Stomach (tissue), 9 donors: ENCODE measurements around the gene GRK1. TPM values are rescaled to one million over a fixed set of nuclear protein-coding genes. Genes with fewer than 3 reads are reported as not detected.

Experiments
- DNase-seq, 2 donors: peaks; one replicate each; pipeline versions ENCODE4 v3.0.0 to v3.0.0-alpha.2; 2013 to 2019
- H3K27ac ChIP-seq, 5 donors: fragments of 200-600 bp in 4 of 5; sonication (generic) in 4 of 5; one replicate each; pipeline ENCODE4 v1.5.1; 2013 to 2019; ENCODE audit warnings: mild to moderate bottlenecking in 1 of 5, moderate library complexity in 1 of 5
- H3K27me3 ChIP-seq, 3 donors: fragments of 200-600 bp; sonication (generic); one replicate each; pipeline ENCODE4 v1.5.1; 2017 to 2019; ENCODE audit warnings: mixed run types in 1 of 3
- H3K36me3 ChIP-seq, 4 donors: fragments of 200-600 bp; sonication (generic); 1 replicate in 3 of 4; 2 replicates in 1 of 4; pipeline ENCODE4 v1.5.1; 2016 to 2019
- H3K4me1 ChIP-seq, 4 donors: fragments of 200-600 bp; sonication (generic); one replicate each; pipeline ENCODE4 v1.5.1; 2016 to 2019
- H3K4me3 ChIP-seq, 4 donors: fragments of 200-600 bp; sonication (generic) in 3 of 4; one replicate each; pipeline ENCODE4 v1.5.1; 2016 to 2019; ENCODE audit warnings: mild to moderate bottlenecking in 1 of 4
- H3K9me3 ChIP-seq, 4 donors: fragments of 200-600 bp; sonication (generic); one replicate each; pipeline ENCODE4 v1.5.1; 2016 to 2019
- EP300 ChIP-seq: sonication (generic); formaldehyde crosslinking; IDR thresholded peaks from one replicate; pipeline ENCODE4 v1.6.1; 2017; ENCODE audit warnings: antibody characterized with exemption
- POLR2A ChIP-seq, 4 donors: fragments of 450-650 bp; IDR thresholded peaks; one replicate each; pipeline ENCODE4 v1.6.1; 2016; ENCODE audit warnings: antibody characterized with exemption in 4 of 4, control low read depth in 2 of 4, mild to moderate bottlenecking in 1 of 4, moderate library complexity in 1 of 4
- POLR2AphosphoS5 ChIP-seq, 3 donors: sonication (generic); formaldehyde crosslinking; IDR thresholded peaks; one replicate each; pipeline ENCODE4 v1.6.1; 2016; ENCODE audit warnings: antibody characterized with exemption in 3 of 3
- WGBS, 5 donors: extraction: QIAGEN DNeasy Blood & Tissue Kit in 3 of 5; methylation state at CpG; one replicate each; pipeline versions ENCODE4 v1.1.5 to v1.1.7; 2013 to 2018; 5-methylcytosine and 5-hydroxymethylcytosine counted together
- intact Hi-C: fragments of 100-400 bp; cut with DNase I; formaldehyde crosslinking; loops from one replicate; pipeline ENCODE4 v1.15.1; 2023; ENCODE audit warnings: low total_unique reads
- polyA plus RNA-seq, 3 donors: library from polyadenylated mRNA; stranded (reverse); fragments of 200-250 nt; gene quantifications; one replicate each; pipeline ENCODE4 v1.2.3, GENCODE V29; 2013
- total RNA-seq, 5 donors: library from RNA; depleted of rRNA; stranded (reverse); fragments of >200 nt; gene quantifications; one replicate each; pipeline versions ENCODE4 v1.1.0 to v1.2.3, GENCODE V29; 2014 to 2016
- TF ChIP-seq, protein P1 (sequence below), 7 experiments: fragments of 450-650 bp in 4 of 7; fragments of 200-600 bp in 3 of 7; sonication (generic) in 3 of 7; IDR thresholded peaks; one replicate each; pipeline ENCODE4 v1.5.1; 2016 to 2019; ENCODE audit warnings: antibody characterized with exemption in 7 of 7, control low read depth in 2 of 7, mild to moderate bottlenecking in 1 of 7
- donor health status: healthy with polysubstance abuse.
- donor health status: Bipolar disorder and iron deficiency.
- donor health status: healthy.

The GRK1 gene
- total and polyA plus RNA-seq, 8 donors, result not detected

- H3K27ac ChIP-seq, result no peak overlapping the region
- H3K27me3 ChIP-seq, result no peaks in the 10 kb centered on the region
- TF ChIP-seq POLR2AphosphoS5 (IDR thresholded peaks at IDR 0.05) (no peak), EP300 (no peak), POLR2A (IDR thresholded peaks at IDR 0.05) (no peak)
- TF ChIP-seq, protein P1, sequence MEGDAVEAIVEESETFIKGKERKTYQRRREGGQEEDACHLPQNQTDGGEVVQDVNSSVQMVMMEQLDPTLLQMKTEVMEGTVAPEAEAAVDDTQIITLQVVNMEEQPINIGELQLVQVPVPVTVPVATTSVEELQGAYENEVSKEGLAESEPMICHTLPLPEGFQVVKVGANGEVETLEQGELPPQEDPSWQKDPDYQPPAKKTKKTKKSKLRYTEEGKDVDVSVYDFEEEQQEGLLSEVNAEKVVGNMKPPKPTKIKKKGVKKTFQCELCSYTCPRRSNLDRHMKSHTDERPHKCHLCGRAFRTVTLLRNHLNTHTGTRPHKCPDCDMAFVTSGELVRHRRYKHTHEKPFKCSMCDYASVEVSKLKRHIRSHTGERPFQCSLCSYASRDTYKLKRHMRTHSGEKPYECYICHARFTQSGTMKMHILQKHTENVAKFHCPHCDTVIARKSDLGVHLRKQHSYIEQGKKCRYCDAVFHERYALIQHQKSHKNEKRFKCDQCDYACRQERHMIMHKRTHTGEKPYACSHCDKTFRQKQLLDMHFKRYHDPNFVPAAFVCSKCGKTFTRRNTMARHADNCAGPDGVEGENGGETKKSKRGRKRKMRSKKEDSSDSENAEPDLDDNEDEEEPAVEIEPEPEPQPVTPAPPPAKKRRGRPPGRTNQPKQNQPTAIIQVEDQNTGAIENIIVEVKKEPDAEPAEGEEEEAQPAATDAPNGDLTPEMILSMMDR (IDR thresholded peaks at IDR 0.05), result no peak
- no peak for DNase-seq
- 73 to 95% (median 78%) methylated on average over 9 of the region's 9 CpGs for WGBS, 5 donors
- peaks cover 4 to 19% (median 10%) of the 10 kb centered on the region in 4 donors for H3K36me3 ChIP-seq
- H3K4me1 ChIP-seq, result peaks cover 17 to 22% (median 18%) of the 10 kb centered on the region in 4 donors
- H3K4me3 ChIP-seq, result no peak overlapping the region
- intact Hi-C loops, result no loop called here
- H3K9me3 ChIP-seq, result no peaks in the 10 kb centered on the region
These were observed 21.7 kb upstream of the GRK1 start for GRCh38 chr13:113645329-113645728.

DNA sequence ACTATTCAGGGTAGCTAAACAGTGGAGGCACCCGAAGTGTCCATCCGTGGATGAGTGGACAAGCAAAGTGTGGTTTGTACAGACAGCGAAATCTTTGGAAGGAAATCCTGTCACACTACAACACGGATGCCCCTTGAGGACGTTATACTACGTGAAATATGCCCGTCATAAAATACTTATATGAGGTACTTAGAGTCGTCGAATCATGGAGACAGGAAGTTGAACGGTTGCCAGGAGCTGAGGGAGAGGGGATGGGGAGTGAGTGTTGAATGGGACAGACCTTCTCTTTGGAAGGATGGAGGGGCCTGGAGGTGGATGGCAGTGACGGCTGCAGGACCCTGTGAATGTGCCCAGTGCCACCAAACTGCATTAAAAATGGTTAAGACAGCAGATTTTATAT lies 20.6 kb upstream of the GRK1 start:
- Histone ChIP-seq H3K4me3 (no peak overlapping the region), H3K27ac (peak overlapping the region in 2 of 5 donors; percentile 74 to 79), H3K4me1 (peaks cover 17 to 22% (median 18%) of the 10 kb centered on the region in 4 donors), H3K36me3 (peaks cover 0 to 12% (median 3%) of the 10 kb centered on the region in 4 donors), H3K27me3 (no peaks in the 10 kb centered on the region), H3K9me3 (no peaks in the 10 kb centered on the region)
- peak in 1 of 2 donors; percentile 22 for DNase-seq
- TF ChIP-seq, protein P1 (IDR thresholded peaks at IDR 0.05), result no peak
- WGBS, 5 donors, result 53 to 81% (median 70%) methylated on average over 11 of the region's 11 CpGs
- intact Hi-C loops, result no loop called here

GRCh38 chr13:113646921-113647340 lies 20.1 kb upstream of the GRK1 start:
- intact Hi-C loops, result no loop called here
- peak in 1 of 2 donors; percentile 22 for DNase-seq
- H3K9me3 ChIP-seq, result no peaks in the 10 kb centered on the region
- no peak overlapping the region for H3K4me3 ChIP-seq
- no peaks in the 10 kb centered on the region for H3K27me3 ChIP-seq
- peaks cover 0 to 7% (median 0%) of the 10 kb centered on the region in 4 donors for H3K36me3 ChIP-seq
- TF ChIP-seq POLR2A (IDR thresholded peaks at IDR 0.05), result no peak
- TF ChIP-seq, protein P1 (IDR thresholded peaks at IDR 0.05), result no peak
- no peak for TF ChIP-seq EP300
- TF ChIP-seq POLR2AphosphoS5 (IDR thresholded peaks at IDR 0.05), result no peak
- WGBS, 5 donors, result 61 to 74% (median 67%) methylated on average over 8 to 10 of the region's 10 CpGs
- peak overlapping the region; percentile 74 to 82 (median 78) for H3K27ac ChIP-seq
- H3K4me1 ChIP-seq, result peaks cover 17 to 22% (median 18%) of the 10 kb centered on the region in 4 donors

GRCh38 chr13:113647351-113648215 lies 19.4 kb upstream of the GRK1 start:
- Histone ChIP-seq H3K27ac (peak overlapping the region; percentile 75 to 92 (median 79)), H3K4me3 (no peak overlapping the region), H3K4me1 (peaks cover 17 to 22% (median 18%) of the 10 kb centered on the region in 4 donors), H3K27me3 (no peaks in the 10 kb centered on the region), H3K36me3 (peaks cover 0 to 1% (median 0%) of the 10 kb centered on the region in 4 donors), H3K9me3 (no peaks in the 10 kb centered on the region)
- TF ChIP-seq EP300 (no peak), POLR2AphosphoS5 (IDR thresholded peaks at IDR 0.05) (peak; percentile 58 to 92 (median 79))
- 44 to 48% (median 45%) methylated on average over 41 to 42 of the region's 42 CpGs for WGBS, 5 donors
- DNase-seq, result peak; percentile 94 to 96
- intact Hi-C loops, result no loop called here
